Transverse colon (tissue), 3 donors: ENCODE results near the gene CAMK2B.

Experiments used
- EP300 ChIP-seq: sonication (generic); formaldehyde crosslinking; IDR thresholded peaks from one replicate; pipeline ENCODE4 v1.6.1; 2017; ENCODE audit warnings: antibody characterized with exemption, low read depth
- POLR2A ChIP-seq: fragments of 450-650 bp; IDR thresholded peaks from one replicate; pipeline ENCODE4 v1.6.1; 2016; ENCODE audit warnings: antibody characterized with exemption, mild to moderate bottlenecking, moderate library complexity
- POLR2AphosphoS5 ChIP-seq, 3 donors: sonication (generic); formaldehyde crosslinking; IDR thresholded peaks; one replicate each; pipeline ENCODE4 v1.6.1; 2016; ENCODE audit warnings: antibody characterized with exemption in 3 of 3

GRCh38 chr7:44368455-44368854, 43.1 kb upstream of the CAMK2B start:
- TF ChIP-seq EP300 = no peak
- TF ChIP-seq POLR2A = no peak
- TF ChIP-seq POLR2AphosphoS5 (IDR thresholded peaks at IDR 0.05) = no peak
